GM18505 (cell line): ENCODE measurements around the gene TENT4A.
"Not testable (repeated sequence)": the region's sequence is repeated elsewhere in the genome, so short reads cannot be mapped to it uniquely, and the experiment has no call there.

Experiments
- ATAC-seq: cut with Tn5 transposase; IDR thresholded peaks from one replicate; pipeline ENCODE4 v1.9.1; 2021; ENCODE audit not compliant: unreplicated experiment
- POLR2A ChIP-seq: IDR thresholded peaks from 4 replicates; pipeline ENCODE4 v1.6.1; 2011; ENCODE audit warnings: borderline replicate concordance; ENCODE audit not compliant: insufficient read depth, insufficient read length; ENCODE audit errors: extremely low read depth

Gene TENT4A

GRCh38 chr5:6713274-6714225, at the start of gene TENT4A:
TENT4A (plus strand) TSS chr5:6713432; CDS start chr5:6713984, 552 bp downstream.
- peak; percentile 17 for ATAC-seq
- TF ChIP-seq POLR2A, result peak; percentile 2

GRCh38 chr5:6666762-6667161, 46.5 kb upstream of the TENT4A start:
- ATAC-seq, result no peak
- no peak for TF ChIP-seq POLR2A

- no peak for ATAC-seq
- no peak for TF ChIP-seq POLR2A
Observed at GRCh38 chr5:6667648-6668047, 45.6 kb upstream of the TENT4A start.

GRCh38 chr5:6668717-6669116, 44.5 kb upstream of the TENT4A start:
- ATAC-seq, result not testable (repeated sequence)

- no peak for ATAC-seq
- no peak for TF ChIP-seq POLR2A
Observed at GRCh38 chr5:6673031-6673430, 40.2 kb upstream of the TENT4A start.

GRCh38 chr5:6673963-6674362, 39.3 kb upstream of the TENT4A start:
- ATAC-seq, result no peak
- TF ChIP-seq POLR2A, result no peak

- no peak for TF ChIP-seq POLR2A
- no peak for ATAC-seq
Observed at GRCh38 chr5:6674421-6674820, 38.8 kb upstream of the TENT4A start.

GRCh38 chr5:6674886-6675285, 38.3 kb upstream of the TENT4A start:
- ATAC-seq, result no peak
- TF ChIP-seq POLR2A, result no peak

- no peak for ATAC-seq
- no peak for TF ChIP-seq POLR2A
Observed at GRCh38 chr5:6675784-6676491, 37.3 kb upstream of the TENT4A start.

- TF ChIP-seq POLR2A, result no peak
- no peak for ATAC-seq
Observed at GRCh38 chr5:6676702-6677101, 36.5 kb upstream of the TENT4A start.

GRCh38 chr5:6678385-6678784, 34.8 kb upstream of the TENT4A start:
- ATAC-seq, result no peak
- TF ChIP-seq POLR2A, result no peak

- no peak for ATAC-seq
- TF ChIP-seq POLR2A, result no peak
Observed at GRCh38 chr5:6680922-6681321, 32.3 kb upstream of the TENT4A start.

- no peak for ATAC-seq
- TF ChIP-seq POLR2A, result no peak
Observed at GRCh38 chr5:6681682-6682081, 31.6 kb upstream of the TENT4A start.

GRCh38 chr5:6682239-6682638, 31.0 kb upstream of the TENT4A start:
- no peak for ATAC-seq

More at GRCh38 chr5:6682239-6682638, 31.0 kb upstream of the TENT4A start:
- TF ChIP-seq POLR2A, result no peak
